GM18517 (cell line): ENCODE results near the gene BMP8A.
"Not testable (repeated sequence)": the region's sequence is repeated elsewhere in the genome, so short reads cannot be mapped to it uniquely, and the experiment has no call there.

ENCODE experiments used
- ATAC-seq: cut with Tn5 transposase; IDR thresholded peaks from one replicate; pipeline ENCODE4 v1.9.1; 2021; ENCODE audit warnings: mild to moderate bottlenecking, moderate library complexity; ENCODE audit not compliant: unreplicated experiment

BMP8A gene

DNA sequence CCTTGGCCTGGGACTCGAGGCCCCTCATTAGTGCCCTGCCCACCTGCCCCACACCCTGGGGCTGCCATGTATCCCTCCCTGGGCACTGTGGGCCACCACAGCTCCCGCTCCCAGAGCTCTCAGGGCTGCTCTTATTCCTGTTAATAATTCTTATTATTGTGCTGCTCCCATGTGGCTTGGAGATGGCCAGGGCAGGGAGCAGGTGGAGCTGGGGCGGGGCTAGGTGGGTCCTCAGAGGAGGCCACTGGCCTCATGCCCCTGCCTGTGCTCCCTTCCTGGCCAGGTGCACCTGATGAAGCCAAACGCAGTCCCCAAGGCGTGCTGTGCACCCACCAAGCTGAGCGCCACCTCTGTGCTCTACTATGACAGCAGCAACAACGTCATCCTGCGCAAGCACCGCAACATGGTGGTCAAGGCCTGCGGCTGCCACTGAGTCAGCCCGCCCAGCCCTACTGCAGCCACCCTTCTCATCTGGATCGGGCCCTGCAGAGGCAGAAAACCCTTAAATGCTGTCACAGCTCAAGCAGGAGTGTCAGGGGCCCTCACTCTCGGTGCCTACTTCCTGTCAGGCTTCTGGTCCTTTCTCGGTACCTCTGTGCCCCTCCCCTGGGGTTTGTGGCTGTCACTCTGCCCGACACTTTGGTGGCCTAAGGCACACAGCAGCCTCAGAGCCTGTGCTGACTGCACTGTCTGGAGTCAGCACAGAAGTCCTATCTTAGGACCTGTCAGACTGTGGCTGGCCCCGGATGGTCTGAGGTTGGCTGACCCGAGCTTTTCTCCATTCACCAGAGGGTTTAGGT, 34.1 kb downstream of the BMP8A start:
- peak; percentile 91 for ATAC-seq

DNA sequence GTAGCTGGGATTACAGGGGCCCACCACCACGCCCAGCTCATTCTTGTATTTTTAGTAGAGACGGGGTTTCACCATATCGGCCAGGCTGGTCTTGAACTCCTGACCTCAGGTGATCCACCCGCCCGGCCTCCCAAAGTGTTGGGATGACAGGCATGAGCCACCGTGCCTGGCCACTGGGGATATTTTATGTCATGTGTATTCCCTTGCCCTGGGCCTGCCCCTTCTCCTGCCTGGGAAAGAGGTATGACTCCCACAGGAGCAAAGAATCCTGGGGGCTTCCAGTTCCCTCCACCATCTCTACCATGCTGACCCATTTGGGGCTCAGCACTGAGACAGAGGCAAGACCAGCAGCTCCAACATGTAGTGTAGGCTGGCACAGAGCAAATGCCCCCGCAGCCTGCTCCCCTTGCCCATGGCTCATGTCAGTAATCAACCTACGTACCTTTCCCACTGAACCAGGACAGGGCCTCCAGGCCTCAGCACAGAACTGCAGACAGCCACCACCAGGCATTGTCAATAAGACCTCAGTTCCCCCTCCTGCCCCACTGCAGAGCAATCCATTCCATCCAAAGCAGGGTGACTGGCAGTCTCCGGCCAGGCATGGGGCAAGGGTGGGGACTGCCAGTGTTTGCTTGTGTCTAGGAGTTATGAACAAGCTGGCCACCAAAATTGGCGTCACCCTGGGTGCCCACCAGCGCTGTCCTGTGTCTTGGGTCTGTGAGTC, 35.2 kb downstream of the BMP8A start:
- ATAC-seq, result no peak

- not testable (repeated sequence) for ATAC-seq
Observed at GRCh38 chr1:39527190-39527579, 35.7 kb downstream of the BMP8A start.

- ATAC-seq, result no peak
Observed at GRCh38 chr1:39528082-39528481, 36.6 kb downstream of the BMP8A start.

DNA sequence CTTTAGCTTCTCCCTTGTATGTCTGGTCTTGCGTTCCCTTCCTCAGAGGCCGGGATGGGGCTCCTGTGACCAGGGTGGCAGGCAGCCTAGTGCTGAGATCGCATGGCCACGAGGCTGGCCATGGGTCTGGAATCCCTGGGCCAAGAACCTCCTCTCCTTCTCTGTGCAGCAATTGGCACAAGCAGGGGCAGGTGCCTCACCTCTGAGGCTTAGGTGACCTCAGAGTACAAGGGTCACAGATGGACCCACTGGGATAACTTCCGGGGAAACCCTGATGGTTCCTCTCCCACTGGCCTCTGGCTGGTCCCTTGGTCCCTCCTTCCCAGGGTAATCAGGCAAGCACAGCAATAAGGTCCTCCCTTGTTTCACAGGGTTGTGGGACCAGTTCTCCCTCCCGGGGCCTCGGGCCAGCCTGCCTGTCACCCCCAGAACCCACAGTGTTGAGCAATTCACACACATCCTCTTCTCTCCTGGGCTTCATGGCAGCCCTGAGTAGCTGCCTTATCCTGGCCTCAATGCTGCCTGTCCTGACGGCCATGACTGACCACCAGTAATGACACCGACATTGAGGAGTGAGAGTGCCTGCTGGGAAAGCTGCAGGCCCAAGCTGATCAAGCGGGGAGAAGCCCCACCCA, 38.6 kb downstream of the BMP8A start:
- no peak for ATAC-seq

- no peak for ATAC-seq
Observed at GRCh38 chr1:39531526-39531925, 40.1 kb downstream of the BMP8A start.

DNA sequence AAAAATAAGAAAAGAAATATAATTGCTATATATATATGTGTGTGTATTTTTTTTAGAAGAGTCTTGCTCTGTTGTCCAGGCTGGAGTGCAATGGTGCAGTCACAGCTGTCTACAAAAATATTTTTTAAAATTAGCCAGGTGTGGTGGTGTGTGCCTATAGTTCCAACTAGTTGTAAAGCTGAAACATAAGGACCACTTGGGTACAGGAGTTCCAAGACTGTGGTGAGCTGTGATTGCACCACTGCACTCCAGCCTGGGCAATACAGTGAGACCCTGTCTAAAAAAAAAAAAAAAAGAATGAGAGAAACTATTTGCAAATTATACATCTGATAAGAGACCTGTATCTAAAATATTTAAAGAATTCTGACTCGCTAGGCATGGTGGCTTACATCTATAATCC, 42.0 kb downstream of the BMP8A start:
- ATAC-seq, result no peak

- ATAC-seq, result no peak
Observed at GRCh38 chr1:39538531-39539251, 47.3 kb downstream of the BMP8A start.

GRCh38 chr1:39539252-39539790, 47.9 kb downstream of the BMP8A start:
- peak; percentile 61 for ATAC-seq

- ATAC-seq, result no peak
Observed at GRCh38 chr1:39540504-39541031, 49.1 kb downstream of the BMP8A start.

DNA sequence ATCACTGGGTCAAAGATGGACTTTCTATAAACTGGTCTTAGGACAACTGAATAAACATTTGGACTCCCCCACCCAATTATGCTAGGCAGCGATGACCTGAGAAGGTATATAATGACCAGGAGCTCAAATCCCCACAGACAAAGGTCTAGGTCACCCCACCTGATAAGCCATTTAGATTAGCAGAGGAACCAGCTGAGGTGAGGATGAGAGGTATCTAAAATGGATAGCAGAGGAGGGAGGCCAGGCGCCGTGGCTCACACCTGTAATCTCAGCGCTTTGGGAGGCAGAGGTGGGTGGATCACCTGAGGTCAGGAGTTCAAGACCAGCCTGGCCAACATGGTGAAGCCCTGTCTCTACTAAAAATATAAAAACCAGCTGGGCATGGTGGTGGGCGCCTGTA, 51.5 kb downstream of the BMP8A start:
- ATAC-seq, result no peak

- ATAC-seq, result no peak
Observed at GRCh38 chr1:39544327-39544726, 52.9 kb downstream of the BMP8A start.

DNA sequence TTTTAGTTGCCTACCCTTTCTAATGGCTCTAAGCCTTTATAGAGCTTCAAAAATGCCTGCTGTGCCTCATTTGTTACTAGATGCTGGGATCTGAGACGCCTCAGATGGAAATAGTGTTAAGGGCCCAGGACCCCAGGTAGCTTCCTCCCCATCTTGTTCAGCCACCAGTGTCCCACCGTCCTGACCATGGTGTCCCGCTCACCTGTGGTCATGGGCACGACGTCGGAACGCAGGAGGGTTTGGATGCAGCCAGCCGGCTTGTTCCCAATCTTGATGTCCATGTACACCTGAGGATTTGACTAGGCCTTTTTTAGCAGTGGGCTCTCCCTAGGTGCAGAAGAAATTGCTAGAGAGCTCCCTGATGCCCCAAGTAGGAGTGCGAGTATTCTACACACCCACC, 54.1 kb downstream of the BMP8A start:
- ATAC-seq, result no peak

DNA sequence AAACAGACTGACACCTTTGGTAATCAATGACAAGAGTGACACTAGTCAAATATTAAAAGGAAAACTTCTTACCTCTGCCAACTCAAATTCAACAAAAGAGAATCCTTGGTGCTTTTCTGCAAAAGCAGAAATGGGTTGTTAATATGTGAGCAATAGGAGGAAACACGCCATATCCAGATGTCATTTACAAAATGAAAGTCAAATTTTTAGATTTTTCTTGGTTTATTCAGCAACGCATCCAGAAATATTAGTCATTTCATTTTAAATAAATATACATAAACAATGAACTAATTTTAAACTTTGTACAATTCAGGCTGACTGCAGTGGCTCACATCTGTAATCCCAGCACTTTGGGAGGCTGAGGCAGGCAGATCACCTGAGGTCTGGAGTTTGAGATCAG, 62.8 kb downstream of the BMP8A start:
- no peak for ATAC-seq

- no peak for ATAC-seq
Observed at GRCh38 chr1:39561279-39561678, 69.8 kb downstream of the BMP8A start.

GRCh38 chr1:39562886-39563285, 71.5 kb downstream of the BMP8A start:
- ATAC-seq, result no peak

GRCh38 chr1:39563669-39564068, 72.2 kb downstream of the BMP8A start:
- ATAC-seq, result no peak

GRCh38 chr1:39564340-39564739, 72.9 kb downstream of the BMP8A start:
- ATAC-seq, result no peak

GRCh38 chr1:39564941-39565340, 73.5 kb downstream of the BMP8A start:
- ATAC-seq, result no peak

- ATAC-seq, result no peak
Observed at GRCh38 chr1:39566441-39567137, 75.2 kb downstream of the BMP8A start.
